Adrenal gland (tissue), 12 donors: Measurements from ENCODE around the gene CHM. TPM values are rescaled to one million over a fixed set of nuclear protein-coding genes. Genes with fewer than 3 reads are reported as not detected.
"Not testable (repeated sequence)": the region's sequence is repeated elsewhere in the genome, so short reads cannot be mapped to it uniquely, and the experiment has no call there.

Experiments used
- DNase-seq, 7 donors: peaks; one replicate each; pipeline ENCODE4 v3.0.0-alpha.2; 2019 to 2020
- H3K27ac ChIP-seq, 5 donors: fragments of 200-600 bp; sonication (generic) in 4 of 5; 1 replicate in 3 of 5; 2 replicates in 2 of 5; pipeline versions ENCODE4 v1.5.1 to v1.8.0; 2016 to 2020; ENCODE audit warnings: mild to moderate bottlenecking in 1 of 5
- H3K27me3 ChIP-seq: fragments of 200-600 bp; 2 replicates; pipeline ENCODE4 v1.8.0; 2021
- H3K36me3 ChIP-seq, 2 donors: fragments of 200-600 bp; replicated peaks in 1 of 2; 1 replicate in 1 of 2; 2 replicates in 1 of 2; pipeline versions ENCODE4 v1.5.1 to v1.8.0; 2018 to 2022
- H3K4me1 ChIP-seq, 2 donors: fragments of 200-600 bp; replicated peaks in 1 of 2; 1 replicate in 1 of 2; 2 replicates in 1 of 2; pipeline versions ENCODE4 v1.5.1 to v1.8.0; 2018 to 2021
- H3K4me3 ChIP-seq, 4 donors: fragments of 200-600 bp; sonication (generic) in 3 of 4; one replicate each; pipeline ENCODE4 v1.5.1; 2016 to 2018
- H3K9me3 ChIP-seq, 3 donors: fragments of 200-600 bp; sonication (generic) in 1 of 3; replicated peaks in 1 of 3; 1 replicate in 2 of 3; 2 replicates in 1 of 3; pipeline versions ENCODE4 v1.5.1 to v1.8.0; 2016 to 2021
- POLR2A ChIP-seq, 2 donors: fragments of 450-650 bp; IDR thresholded peaks; one replicate each; pipeline ENCODE4 v1.6.1; 2017; ENCODE audit warnings: antibody characterized with exemption in 2 of 2, mild to moderate bottlenecking in 2 of 2, moderate library complexity in 1 of 2
- WGBS, 4 donors: extraction: QIAGEN DNeasy Blood & Tissue Kit in 2 of 4; methylation state at CpG; one replicate each; pipeline versions ENCODE4 v1.1.5 to v1.1.7; 2013 to 2017; 5-methylcytosine and 5-hydroxymethylcytosine counted together
- intact Hi-C, 2 donors: fragments of 100-400 bp; cut with DNase I; formaldehyde crosslinking; loops; one replicate each; pipeline versions ENCODE4 v1.14.1 to v1.15.0; 2022 to 2023
- polyA plus RNA-seq, 3 donors: library from polyadenylated mRNA; stranded (reverse); fragments of 200-250 nt in 2 of 3; fragments of 350-450 nt in 1 of 3; fragmentation: Illumina TruSeq in 1 of 3; extraction: RNeasy Lipid Tissue Mini Kit (QIAGEN cat#74804) in 1 of 3; gene quantifications; one replicate each; pipeline ENCODE4 v1.2.3, GENCODE V29; 2013 to 2014
- total RNA-seq, 9 donors: library from RNA; depleted of rRNA in 4 of 9; stranded (reverse); fragments of >200 nt in 4 of 9; fragments of 120-200 nt in 1 of 9; fragmentation: NEBNext Ultra II Directional in 1 of 9; extraction: Animal tissue kit (Norgen Biotek cat#: 25700) in 1 of 9; gene quantifications; one replicate each; pipeline versions ENCODE4 v1.1.0 to v1.2.4, GENCODE V29; 2013 to 2023
- TF ChIP-seq, protein P1 (sequence below), 6 experiments: fragments of 450-650 bp in 4 of 6; fragments of 200-600 bp in 2 of 6; sonication (generic) in 1 of 6; IDR thresholded peaks; 1 replicate in 5 of 6; 2 replicates in 1 of 6; pipeline versions ENCODE4 v1.5.1 to v1.8.0; 2016 to 2021; ENCODE audit warnings: antibody characterized with exemption in 6 of 6, mild to moderate bottlenecking in 2 of 6, moderate library complexity in 1 of 6
- donor health status: healthy with polysubstance abuse.
- donor health status: Bipolar disorder and iron deficiency.
- donor health status: DM: yes; HTN: yes; CAD: no.
- donor health status: DM: no; HTN: no; CAD: no.
- donor health status: DM: no; HTN: no; CAD: no.
- donor health status: DM: yes; HTN: yes; CAD: no.

The CHM gene
- total and polyA plus RNA-seq, 12 donors, result 12.6 to 48.8 (median 25.7) TPM

DNA sequence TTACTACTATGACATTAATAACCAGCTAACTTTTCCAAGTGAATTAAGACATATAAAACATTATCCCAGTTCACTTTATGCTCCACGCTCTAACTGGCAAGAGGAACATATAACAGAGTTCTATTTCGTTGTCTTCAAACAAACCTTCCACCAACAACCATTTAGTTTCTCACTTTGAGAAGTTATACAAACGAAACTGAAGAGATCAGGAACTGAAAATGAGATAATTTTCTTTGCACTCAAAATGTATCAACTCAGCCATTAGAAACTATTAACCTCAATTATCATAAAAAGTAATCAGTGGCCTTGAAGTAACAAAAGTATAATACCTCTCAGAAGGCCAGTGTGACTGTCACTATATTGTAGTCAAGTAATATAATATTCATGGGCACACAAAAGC, 70.1 kb downstream of the CHM start:
- intact Hi-C loops, result no loop called here
- Histone ChIP-seq H3K4me3 (no peak overlapping the region), H3K9me3 (no peaks in the 10 kb centered on the region), H3K36me3 (peaks cover 0 to 7% of the 10 kb centered on the region in 2 donors), H3K27ac (no peak overlapping the region), H3K4me1 (no peaks in the 10 kb centered on the region), H3K27me3 (no peaks in the 10 kb centered on the region)
- WGBS, 4 donors, result 57 to 96% (median 77%) methylated on average over 3 of the region's 3 CpGs
- no peak for TF ChIP-seq POLR2A (IDR thresholded peaks at IDR 0.05)
- TF ChIP-seq, protein P1, sequence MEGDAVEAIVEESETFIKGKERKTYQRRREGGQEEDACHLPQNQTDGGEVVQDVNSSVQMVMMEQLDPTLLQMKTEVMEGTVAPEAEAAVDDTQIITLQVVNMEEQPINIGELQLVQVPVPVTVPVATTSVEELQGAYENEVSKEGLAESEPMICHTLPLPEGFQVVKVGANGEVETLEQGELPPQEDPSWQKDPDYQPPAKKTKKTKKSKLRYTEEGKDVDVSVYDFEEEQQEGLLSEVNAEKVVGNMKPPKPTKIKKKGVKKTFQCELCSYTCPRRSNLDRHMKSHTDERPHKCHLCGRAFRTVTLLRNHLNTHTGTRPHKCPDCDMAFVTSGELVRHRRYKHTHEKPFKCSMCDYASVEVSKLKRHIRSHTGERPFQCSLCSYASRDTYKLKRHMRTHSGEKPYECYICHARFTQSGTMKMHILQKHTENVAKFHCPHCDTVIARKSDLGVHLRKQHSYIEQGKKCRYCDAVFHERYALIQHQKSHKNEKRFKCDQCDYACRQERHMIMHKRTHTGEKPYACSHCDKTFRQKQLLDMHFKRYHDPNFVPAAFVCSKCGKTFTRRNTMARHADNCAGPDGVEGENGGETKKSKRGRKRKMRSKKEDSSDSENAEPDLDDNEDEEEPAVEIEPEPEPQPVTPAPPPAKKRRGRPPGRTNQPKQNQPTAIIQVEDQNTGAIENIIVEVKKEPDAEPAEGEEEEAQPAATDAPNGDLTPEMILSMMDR (IDR thresholded peaks at IDR 0.05), result no peak
- DNase-seq, result no peak

DNA sequence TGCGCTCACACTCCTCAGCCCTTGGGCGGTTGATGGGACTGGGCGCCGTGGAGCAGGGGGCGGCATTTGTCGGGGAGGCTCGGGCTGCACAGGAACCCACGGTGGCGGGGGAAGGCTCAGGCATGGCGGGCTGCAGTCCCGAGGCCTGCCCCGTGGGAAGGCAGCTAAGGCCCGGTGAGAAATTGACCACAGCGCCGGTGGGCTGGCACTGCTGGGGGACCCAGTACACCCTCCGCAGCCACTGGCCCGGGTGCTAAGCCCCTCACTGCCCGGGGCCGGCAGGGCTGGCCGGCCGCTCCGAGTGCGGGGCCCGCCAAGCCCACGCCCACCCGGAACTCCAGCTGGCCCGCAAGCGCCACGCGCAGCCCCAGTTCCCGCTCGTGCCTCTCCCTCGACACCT, 75.0 kb downstream of the CHM start:
- H3K9me3 ChIP-seq, H3K27ac ChIP-seq, H3K36me3 ChIP-seq, intact Hi-C loops, H3K4me3 ChIP-seq, H3K27me3 ChIP-seq, H3K4me1 ChIP-seq, DNase-seq: not testable (repeated sequence)
- WGBS, 4 donors, result 94 to 98% (median 97%) methylated on average over 7 to 28 of the region's 33 CpGs; no CpG with 5 or more reads in 1 of the 4 donors

DNA sequence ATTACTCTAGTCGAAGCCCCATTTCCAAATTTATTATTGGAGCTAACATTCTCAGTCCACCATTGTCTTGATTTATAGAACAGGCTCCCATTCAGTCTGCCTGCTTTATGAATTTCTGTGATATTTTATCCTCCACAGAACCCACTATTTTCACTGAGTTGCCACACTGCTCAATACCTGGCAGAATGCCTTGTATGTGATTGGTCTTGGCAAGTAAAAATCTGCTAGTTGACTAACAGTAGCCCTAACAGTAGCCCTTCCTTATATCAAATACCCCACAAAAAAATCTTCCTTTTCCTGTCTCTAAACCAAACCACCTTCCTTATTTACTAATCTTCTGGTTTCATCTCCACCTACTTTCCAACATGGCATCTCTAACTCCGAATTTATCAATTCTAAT, 82.6 kb downstream of the CHM start:
- 44 to 63% (median 49%) methylated on average over 2 of the region's 2 CpGs for WGBS, 4 donors
- intact Hi-C loops, result no loop called here
- Histone ChIP-seq H3K9me3 (no peaks in the 10 kb centered on the region), H3K4me3 (no peak overlapping the region), H3K36me3 (no peaks in the 10 kb centered on the region), H3K4me1 (no peaks in the 10 kb centered on the region), H3K27ac (no peak overlapping the region), H3K27me3 (no peaks in the 10 kb centered on the region)
- DNase-seq, result peak in 1 of 7 donors; percentile 12
- TF ChIP-seq, protein P1 (IDR thresholded peaks at IDR 0.05), result no peak
- TF ChIP-seq POLR2A (IDR thresholded peaks at IDR 0.05), result no peak

DNA sequence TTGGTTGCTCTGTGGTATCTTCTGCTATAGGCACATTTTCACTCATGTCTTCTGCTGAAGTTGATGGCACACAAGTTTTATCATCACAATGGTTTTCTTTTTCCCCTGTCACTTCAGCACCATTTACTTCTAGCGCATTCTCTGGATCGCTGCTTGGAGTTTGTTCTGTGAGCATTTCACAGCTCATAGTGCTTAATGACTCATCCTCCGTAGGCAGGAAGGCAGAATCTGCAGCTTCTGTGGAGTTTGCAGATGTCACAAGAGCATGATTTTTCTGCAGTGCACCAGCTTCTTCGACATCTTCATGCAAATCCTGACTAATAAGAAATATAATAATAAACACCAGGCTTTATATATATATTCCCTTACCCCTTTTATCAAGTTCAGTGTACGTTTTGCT, 83.6 kb downstream of the CHM start:
- H3K27me3 ChIP-seq, result no peaks in the 10 kb centered on the region
- 42 to 57% (median 50%) methylated on average over 5 of the region's 5 CpGs for WGBS, 4 donors

DNA sequence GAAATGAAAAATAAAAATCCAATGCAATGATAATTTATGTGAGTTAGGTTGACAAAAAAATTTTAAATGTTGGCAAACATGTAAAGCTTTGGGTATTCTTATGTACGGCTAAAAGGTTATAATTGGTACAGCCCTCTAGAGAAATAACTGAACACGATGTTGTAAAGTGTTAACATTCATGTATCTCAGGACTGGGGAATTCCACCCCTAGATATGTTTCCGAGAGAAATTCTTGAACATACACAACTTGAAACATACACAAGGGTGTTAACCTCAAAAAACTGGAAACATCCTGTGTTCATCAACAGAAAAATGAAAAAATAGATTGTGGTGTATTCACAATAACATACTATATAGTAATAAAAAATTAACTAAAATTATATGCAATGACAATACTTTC, 91.8 kb downstream of the CHM start:
- no peak overlapping the region for H3K4me3 ChIP-seq
- no peak overlapping the region for H3K27ac ChIP-seq
- 85 to 96% (median 91%) methylated on average over 3 of the region's 3 CpGs for WGBS, 4 donors
- intact Hi-C loops, result no loop called here
- no peaks in the 10 kb centered on the region for H3K27me3 ChIP-seq
- no peak for DNase-seq
- H3K9me3 ChIP-seq, result peaks cover 0 to 15% (median 0%) of the 10 kb centered on the region in 3 donors
- H3K4me1 ChIP-seq, result no peaks in the 10 kb centered on the region
- no peak for TF ChIP-seq POLR2A (IDR thresholded peaks at IDR 0.05)
- TF ChIP-seq, protein P1 (IDR thresholded peaks at IDR 0.05), result no peak
- H3K36me3 ChIP-seq, result no peaks in the 10 kb centered on the region

More for the DNA sequence above, 83.6 kb downstream of the CHM start:
- intact Hi-C loops, result no loop called here
- Histone ChIP-seq H3K4me3 (no peak overlapping the region), H3K4me1 (no peaks in the 10 kb centered on the region), H3K36me3 (no peaks in the 10 kb centered on the region), H3K9me3 (no peaks in the 10 kb centered on the region), H3K27ac (no peak overlapping the region)
- TF ChIP-seq, protein P1 (IDR thresholded peaks at IDR 0.05), result no peak
- TF ChIP-seq POLR2A (IDR thresholded peaks at IDR 0.05), result no peak
- peak in 6 of 7 donors; percentile 21 to 55 (median 32) for DNase-seq

DNA sequence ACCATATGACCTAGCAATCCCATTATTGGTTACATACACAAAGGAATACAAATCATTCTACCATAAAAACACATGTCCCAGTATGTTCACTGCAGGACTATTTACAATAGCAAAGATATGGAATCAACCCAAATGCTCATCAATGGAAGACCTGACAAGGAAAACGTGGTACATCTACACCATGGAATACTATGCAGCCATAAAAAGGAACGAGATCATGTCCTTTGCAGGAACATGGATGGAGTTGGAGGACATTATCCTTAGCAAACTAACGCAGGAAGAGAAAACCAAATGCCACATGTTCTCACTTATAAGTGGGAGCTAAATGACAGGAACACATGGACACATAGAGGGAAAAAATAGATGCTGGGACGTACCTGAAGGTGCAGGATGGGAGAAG, 102.6 kb downstream of the CHM start:
- H3K27ac ChIP-seq, H3K9me3 ChIP-seq, H3K27me3 ChIP-seq, H3K36me3 ChIP-seq, intact Hi-C loops, DNase-seq, H3K4me3 ChIP-seq, H3K4me1 ChIP-seq: not testable (repeated sequence)
- WGBS, 4 donors, result 64 to 98% (median 87%) methylated on average over 4 of the region's 4 CpGs
